ENCODE data around the gene SLC25A4.
"Not testable (repeated sequence)": the region's sequence is repeated elsewhere in the genome, so short reads cannot be mapped to it uniquely, and the experiment has no call there.

Gene SLC25A4

GRCh38 chr4:185100423-185100822 lies 42.6 kb upstream of the SLC25A4 start:
- TF ChIP-seq CTCF (IDR thresholded peaks at IDR 0.05; ENCODE audit: control insufficient read depth, extremely low read depth, insufficient read depth), result no peak

GRCh38 chr4:185101354-185101890 lies 41.6 kb upstream of the SLC25A4 start:
- no peak overlapping the region for H3K4me3 ChIP-seq (ENCODE audit: low read depth, low read length)
- no peak for DNase-seq (ENCODE audit: low read depth)
- TF ChIP-seq CTCF (IDR thresholded peaks at IDR 0.05; ENCODE audit: control insufficient read depth, extremely low read depth, insufficient read depth), result no peak

More at GRCh38 chr4:185100423-185100822, 42.6 kb upstream of the SLC25A4 start:
- H3K4me3 ChIP-seq (ENCODE audit: low read depth, low read length), result no peak overlapping the region
- no peak for DNase-seq (ENCODE audit: low read depth)

DNA sequence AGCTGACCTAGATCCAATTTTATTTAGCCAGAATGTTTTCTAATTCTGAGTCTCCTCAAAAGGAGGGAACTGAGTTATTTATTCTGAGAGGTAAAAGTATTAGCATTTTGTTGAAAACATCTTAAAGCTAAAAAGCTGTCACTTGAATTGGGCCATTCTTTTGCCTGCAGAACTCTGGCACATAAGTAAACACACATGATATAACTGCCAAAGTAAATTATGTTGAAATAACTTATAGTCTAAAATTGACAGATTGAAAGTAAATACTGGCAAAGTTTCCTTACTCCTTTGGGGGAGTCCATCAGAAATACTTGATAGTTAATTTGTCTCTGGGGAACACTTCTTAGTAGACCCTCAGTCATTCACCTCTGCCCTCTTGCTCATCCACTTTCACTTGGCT lies 38.3 kb upstream of the SLC25A4 start:
- H3K4me3 ChIP-seq (ENCODE audit: low read depth, low read length), result no peak overlapping the region
- no peak for TF ChIP-seq CTCF (IDR thresholded peaks at IDR 0.05; ENCODE audit: control insufficient read depth, extremely low read depth, insufficient read depth)
- DNase-seq (ENCODE audit: low read depth), result no peak

DNA sequence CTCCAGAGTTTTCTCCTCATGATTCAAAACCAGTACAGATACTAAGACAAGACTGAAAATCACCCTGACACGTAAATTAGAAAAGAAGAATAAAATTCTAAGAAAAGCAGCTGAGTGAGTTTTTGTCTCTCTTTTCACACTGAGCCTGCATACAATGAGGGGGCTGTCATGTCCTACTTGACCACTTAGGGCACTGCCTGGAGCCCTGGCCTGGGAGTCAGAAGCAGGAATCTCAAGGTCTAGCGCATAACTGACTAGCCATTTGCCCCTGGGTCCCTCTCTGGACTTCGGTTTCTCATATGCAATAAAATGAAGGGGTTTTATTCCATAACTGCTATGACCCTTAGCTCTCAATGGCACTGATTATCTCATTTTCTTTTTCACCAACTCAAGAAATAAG lies 36.7 kb upstream of the SLC25A4 start:
- no peak for DNase-seq (ENCODE audit: low read depth)
- no peak overlapping the region for H3K4me3 ChIP-seq (ENCODE audit: low read depth, low read length)
- no peak for TF ChIP-seq CTCF (IDR thresholded peaks at IDR 0.05; ENCODE audit: control insufficient read depth, extremely low read depth, insufficient read depth)

GRCh38 chr4:185107574-185107973 lies 35.5 kb upstream of the SLC25A4 start:
- not testable (repeated sequence) for H3K4me3 ChIP-seq (ENCODE audit: low read depth, low read length)

GRCh38 chr4:185108185-185108584 lies 34.9 kb upstream of the SLC25A4 start:
- no peak overlapping the region for H3K4me3 ChIP-seq (ENCODE audit: low read depth, low read length)
- no peak for TF ChIP-seq CTCF (IDR thresholded peaks at IDR 0.05; ENCODE audit: control insufficient read depth, extremely low read depth, insufficient read depth)
- no peak for DNase-seq (ENCODE audit: low read depth)

More at GRCh38 chr4:185107574-185107973, 35.5 kb upstream of the SLC25A4 start:
- DNase-seq (ENCODE audit: low read depth), result not testable (repeated sequence)

DNA sequence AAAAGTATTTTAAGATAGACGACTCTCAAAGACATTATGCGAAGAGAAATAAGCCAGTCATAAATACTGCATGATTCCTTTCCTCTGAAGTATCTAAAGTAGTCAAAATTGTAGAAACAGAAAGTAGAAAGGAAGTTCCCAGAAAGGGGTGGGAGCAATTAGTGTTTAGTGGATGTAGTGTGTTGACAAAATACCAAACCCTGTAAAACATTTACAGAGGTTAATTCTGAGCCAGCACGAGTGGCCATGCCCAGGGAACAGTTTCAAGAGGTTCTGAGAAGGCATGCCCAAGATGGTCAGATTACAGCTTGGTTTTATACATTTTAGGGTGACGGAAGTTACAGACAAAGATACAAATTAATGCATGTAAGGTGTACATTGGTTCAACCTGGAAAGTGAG lies 34.4 kb upstream of the SLC25A4 start:
- DNase-seq (ENCODE audit: low read depth), result no peak
- no peak overlapping the region for H3K4me3 ChIP-seq (ENCODE audit: low read depth, low read length)
- no peak for TF ChIP-seq CTCF (IDR thresholded peaks at IDR 0.05; ENCODE audit: control insufficient read depth, extremely low read depth, insufficient read depth)
